HG02981 (cell line): ENCODE results near the gene FAM240A.
"Not testable (repeated sequence)": the region's sequence is repeated elsewhere in the genome, so short reads cannot be mapped to it uniquely, and the experiment has no call there.

Source experiments
- ATAC-seq: cut with Tn5 transposase; IDR thresholded peaks from one replicate; pipeline ENCODE4 v1.9.1; 2021; ENCODE audit warnings: mild to moderate bottlenecking, moderate library complexity; ENCODE audit not compliant: unreplicated experiment

The FAM240A gene

GRCh38 chr3:46612324-46612723 is at the start of gene FAM240A:
TSS of gene FAM240A (plus strand) at chr3:46612525. CDS start at chr3:46612684, 159 bp downstream.
- no peak for ATAC-seq

GRCh38 chr3:46564190-46565021 is 47.9 kb upstream of the FAM240A start:
- ATAC-seq, result no peak

- no peak for ATAC-seq
Measured at GRCh38 chr3:46565077-46565476, 47.2 kb upstream of the FAM240A start.

GRCh38 chr3:46565607-46566039 is 46.7 kb upstream of the FAM240A start:
- no peak for ATAC-seq

GRCh38 chr3:46566040-46566641 is 46.2 kb upstream of the FAM240A start, which contains the start of gene LRRC2:
TSS of gene LRRC2 (minus strand) at chr3:46566302. CDS start at chr3:46551591, 14,711 bp downstream.
- ATAC-seq, result no peak

- no peak for ATAC-seq
Measured at GRCh38 chr3:46571684-46572083, 40.6 kb upstream of the FAM240A start.

- ATAC-seq, result no peak
Measured at GRCh38 chr3:46573701-46574100, 38.6 kb upstream of the FAM240A start.

- no peak for ATAC-seq
Measured at GRCh38 chr3:46574243-46574646, 38.1 kb upstream of the FAM240A start.

GRCh38 chr3:46574881-46575576 is 37.3 kb upstream of the FAM240A start:
- no peak for ATAC-seq

- no peak for ATAC-seq
Measured at GRCh38 chr3:46575577-46576222, 36.6 kb upstream of the FAM240A start.

GRCh38 chr3:46576386-46576785 is 35.9 kb upstream of the FAM240A start:
- no peak for ATAC-seq

GRCh38 chr3:46576879-46577278 is 35.4 kb upstream of the FAM240A start:
- no peak for ATAC-seq

GRCh38 chr3:46577580-46578249 is 34.6 kb upstream of the FAM240A start:
- not testable (repeated sequence) for ATAC-seq

- no peak for ATAC-seq
Measured at GRCh38 chr3:46578973-46579755, 33.2 kb upstream of the FAM240A start.

GRCh38 chr3:46579756-46580286 is 32.5 kb upstream of the FAM240A start:
- ATAC-seq, result no peak

- ATAC-seq, result no peak
Measured at GRCh38 chr3:46580675-46581074, 31.6 kb upstream of the FAM240A start.

GRCh38 chr3:46584598-46585467 is 27.5 kb upstream of the FAM240A start:
- ATAC-seq, result no peak
